GM12878 (cell line): ENCODE results near the gene KIAA1671. TPM values are rescaled to one million over a fixed set of nuclear protein-coding genes. Genes with fewer than 3 reads are reported as not detected.

Source experiments
- ATAC-seq: fragments of 200-7000 bp; cut with Tn5 transposase; 3 replicates; pipeline ENCODE4 v1.9.1; 2020; ENCODE audit warnings: mild to moderate bottlenecking, moderate library complexity
- BruUV-seq: library from RNA; stranded (reverse); fragments of 400-500 nt; replicated peaks from 2 replicates; lab custom pipeline; 2021; lab: Mats Ljungman, UMichigan
- CTCF ChIA-PET: fragments of 300-600 bp; sonication (Branson Sonifier 250); formaldehyde crosslinking; extraction: SDS; loops from one replicate; lab custom pipeline; 2021; ENCODE audit warnings: inconsistent platforms; lab: Yijun Ruan, JAX
- POLR2A ChIA-PET: fragments of 350-600 bp; formaldehyde crosslinking; extraction: SDS; loops from one replicate; lab custom pipeline; 2021; ENCODE audit warnings: inconsistent platforms; lab: Charles Lee
- RAD21 ChIA-PET: fragments of 300-600 bp; sonication (Branson Sonifier 250); formaldehyde crosslinking; loops from one replicate; lab custom pipeline; 2023; ENCODE audit warnings: antibody characterized with exemption; ENCODE audit not compliant: unreplicated experiment; lab: Charles Lee
- SMC1A ChIA-PET: fragments of 300-600 bp; sonication (Branson Sonifier 250); formaldehyde crosslinking; loops from one replicate; lab custom pipeline; 2023; ENCODE audit not compliant: unreplicated experiment, uncharacterized antibody; lab: Charles Lee
- DNase-seq: peaks from one replicate; pipeline ENCODE4 v3.0.0-alpha.2; 2011; ENCODE audit warnings: low read depth, low spot score
- FAIRE-seq: peaks from 3 replicates; lab custom pipeline; 2011; peaks lifted over from hg19 to GRCh38; lab: Jason Lieb, UNC
- H2AFZ ChIP-seq: 2 replicates; pipeline ENCODE4 v1.6.0; 2011; ENCODE audit warnings: low read depth, low read length, control low read depth; ENCODE audit not compliant: control insufficient read depth
- H3K27ac ChIP-seq: 2 replicates; pipeline ENCODE4 v1.5.1; 2011; ENCODE audit warnings: control low read depth; ENCODE audit not compliant: control insufficient read depth, insufficient read depth
- H3K27me3 ChIP-seq, 2 experiments: replicated peaks in 1 of 2; 2 replicates each; pipeline versions ENCODE4 v1.6.0 to v1.6.1; 2011; ENCODE audit warnings: low read length in 1 of 2; ENCODE audit not compliant: control insufficient read depth in 2 of 2, insufficient read depth in 2 of 2
- H3K36me3 ChIP-seq, 2 experiments: 2 replicates each; pipeline ENCODE4 v1.5.1; 2011; ENCODE audit warnings: low read length in 1 of 2; ENCODE audit not compliant: control insufficient read depth in 2 of 2, insufficient read depth in 2 of 2
- H3K4me1 ChIP-seq: 2 replicates; pipeline ENCODE4 v1.6.1; 2011; ENCODE audit warnings: mild to moderate bottlenecking, low read length, moderate library complexity, mixed read lengths; ENCODE audit not compliant: control insufficient read depth, insufficient read depth
- H3K4me2 ChIP-seq: 2 replicates; pipeline ENCODE4 v1.6.0; 2011; ENCODE audit warnings: control low read depth; ENCODE audit not compliant: control insufficient read depth, insufficient read depth
- H3K4me3 ChIP-seq: fragments of 200-600 bp; sonication (generic); 2 replicates; pipeline ENCODE4 v1.5.1; 2016
- H3K79me2 ChIP-seq: 2 replicates; pipeline ENCODE4 v1.6.0; 2011; ENCODE audit warnings: low read length; ENCODE audit not compliant: control insufficient read depth, insufficient read depth
- H3K9ac ChIP-seq: 2 replicates; pipeline ENCODE4 v1.8.0; 2011; ENCODE audit warnings: low read length, control low read depth, mixed read lengths; ENCODE audit not compliant: control insufficient read depth, insufficient read depth
- H3K9me3 ChIP-seq: replicated peaks from 3 replicates; pipeline ENCODE4 v1.5.1; 2011; ENCODE audit warnings: mild to moderate bottlenecking, low read length; ENCODE audit not compliant: control insufficient read depth, insufficient read depth
- H4K20me1 ChIP-seq: 2 replicates; pipeline ENCODE4 v1.6.0; 2011; ENCODE audit not compliant: control insufficient read depth, insufficient read depth
- ATF3 ChIP-seq: IDR thresholded peaks from 2 replicates; pipeline ENCODE4 v1.6.1; 2011; ENCODE audit warnings: low read depth, mild to moderate bottlenecking, low read length, moderate library complexity, borderline replicate concordance; ENCODE audit errors: extremely low read depth
- E2F4 ChIP-seq: IDR thresholded peaks from 2 replicates; pipeline ENCODE4 v1.6.1; 2012; ENCODE audit warnings: low read depth, low read length, improper control_type of control experiment
- E2F8 ChIP-seq: fragments of 450-650 bp; IDR thresholded peaks from 2 replicates; pipeline ENCODE4 v1.6.1; 2018; ENCODE audit warnings: mild to moderate bottlenecking, low read depth, moderate library complexity; ENCODE audit not compliant: partially characterized antibody
- HCFC1 ChIP-seq: fragments of 150-350 bp; IDR thresholded peaks from 2 replicates; pipeline ENCODE4 v1.6.1; 2014; ENCODE audit warnings: low read length
- HDGF ChIP-seq: fragments of 450-650 bp; IDR thresholded peaks from 2 replicates; pipeline ENCODE4 v1.6.1; 2016; ENCODE audit warnings: antibody characterized with exemption
- IKZF1 ChIP-seq: fragments of 450-650 bp; conservative IDR thresholded peaks from 2 replicates; pipeline ENCODE4 v1.6.1; 2017; ENCODE audit warnings: antibody characterized with exemption, mild to moderate bottlenecking
- NFYA ChIP-seq: IDR thresholded peaks from 2 replicates; pipeline ENCODE4 v1.6.1; 2011; ENCODE audit warnings: low read depth, mild to moderate bottlenecking, low read length, improper control_type of control experiment, borderline replicate concordance
- PKNOX1 ChIP-seq: fragments of 450-650 bp; IDR thresholded peaks from 2 replicates; pipeline ENCODE4 v1.6.1; 2016; ENCODE audit warnings: mild to moderate bottlenecking
- REST ChIP-seq: IDR thresholded peaks from 2 replicates; pipeline ENCODE4 v1.6.1; 2012; ENCODE audit warnings: mild to moderate bottlenecking, low read depth, low read length
- SMAD1 ChIP-seq: fragments of 450-650 bp; IDR thresholded peaks from 2 replicates; pipeline ENCODE4 v1.6.1; 2018; ENCODE audit warnings: mild to moderate bottlenecking, low read depth; ENCODE audit not compliant: partially characterized antibody
- SREBF1 ChIP-seq: IDR thresholded peaks from 2 replicates; pipeline ENCODE4 v1.6.1; 2012; ENCODE audit warnings: mild to moderate bottlenecking, low read length
- SRF ChIP-seq, 2 experiments: IDR thresholded peaks; 2 replicates each; pipeline ENCODE4 v1.6.1; 2011; ENCODE audit warnings: low read depth in 2 of 2, low read length in 2 of 2, mild to moderate bottlenecking in 1 of 2, moderate library complexity in 1 of 2
- YBX1 ChIP-seq: fragments of 450-650 bp; IDR thresholded peaks from 2 replicates; pipeline ENCODE4 v1.6.1; 2016; ENCODE audit warnings: antibody characterized with exemption
- ZZZ3 ChIP-seq: IDR thresholded peaks from 2 replicates; pipeline ENCODE4 v1.6.1; 2011; ENCODE audit warnings: low read depth; ENCODE audit not compliant: control insufficient read depth, insufficient read length
- WGBS: methylation state at CpG from one replicate; pipeline ENCODE4 v1.1.6; 2016; ENCODE audit warnings: low lambda C conversion rate; ENCODE audit not compliant: insufficient replicate concordance, insufficient coverage; ENCODE audit errors: missing lambda C conversion rate; 5-methylcytosine and 5-hydroxymethylcytosine counted together
- in situ Hi-C: fragments of 300-500 bp; cut with MboI; formaldehyde crosslinking; loops from 9 replicates; pipeline ENCODE4 v1.14.3; 2018; ENCODE audit warnings: mixed read lengths
- intact Hi-C: fragments of 100-400 bp; cut with micrococcal nuclease; formaldehyde crosslinking; loops from one replicate; pipeline ENCODE4 v1.14.2; 2022; ENCODE audit not compliant: unreplicated experiment
- polyA plus RNA-seq, 11 experiments: library from polyadenylated mRNA; depleted of rRNA in 4 of 11; unstranded in 6 of 11; stranded (reverse) in 5 of 11; fragments of >200 nt; fragmentation: Nextera tagmentation in 4 of 11; fragmentation: Illumina TruSeq in 1 of 11; extraction: Ambion mirVana in 4 of 11; extraction: Trizol in 1 of 11; gene quantifications; 1 replicate in 1 of 11; 2 replicates in 10 of 11; pipeline versions ENCODE4 v1.2.1 to v1.2.3, GENCODE V29; 2011 to 2016; ENCODE audit warnings: inconsistent platforms in 2 of 11, missing spikeins in 2 of 11, low read depth in 1 of 11
- total RNA-seq, 4 experiments: library from RNA; depleted of rRNA in 3 of 4; stranded (reverse); fragments of >200 nt in 3 of 4; fragmentation: Illumina TruSeq in 1 of 4; extraction: Trizol in 1 of 4; gene quantifications; 2 replicates each; pipeline versions ENCODE4 v1.2.1 to v1.2.3, GENCODE V29; 2013 to 2021

KIAA1671 gene
- total and polyA plus RNA-seq, 10 of the 15 experiments (the other 5 are each of a cell fraction or from before 2014, with no cell fraction given) = 0.05 to 2.7 (median 0.33) TPM

- ChIA-PET CTCF (interaction anchor here (3.2 kb wide), 1 partner anchor 97 kb away, joined by 24 read pairs; no protein-coding TSS in a partner anchor), SMC1A (no interaction called here), RAD21 (interaction anchor here (0.7 kb wide), 1 partner anchor 96 kb away, joined by 3 read pairs; no protein-coding TSS in a partner anchor), POLR2A (no interaction called here)
- Histone ChIP-seq H4K20me1 (no peaks in the 10 kb centered on the region), H3K27ac (no peak overlapping the region), H3K79me2 (no peaks in the 10 kb centered on the region), H3K4me2 (no peak overlapping the region), H3K4me1 (no peaks in the 10 kb centered on the region), H3K4me3 (no peak overlapping the region), H3K9ac (no peak overlapping the region), H3K27me3 (no peaks in the 10 kb centered on the region), H3K9me3 (no peaks in the 10 kb centered on the region), H2AFZ (no peak overlapping the region), H3K36me3 (no peaks in the 10 kb centered on the region)
- 40% methylated on average over 4 of the region's 4 CpGs for WGBS
- FAIRE-seq (no peak), ATAC-seq (no peak), DNase-seq (no peak)
- BruUV-seq = no TSS peak
- in situ Hi-C loops (loop anchor here (10.0 kb wide), 1 partner anchor 537 kb away; no protein-coding TSS in a partner anchor), intact Hi-C loops (loop anchor here (2.0 to 10.0 kb wide), 3 partner anchors 97 to 537 kb away; no protein-coding TSS in a partner anchor)
- TF ChIP-seq PKNOX1 = no peak
- no peak for TF ChIP-seq SRF (IDR thresholded peaks at IDR 0.05; ENCODE audit: low read depth in 2 of 2, low read length in 2 of 2)
- TF ChIP-seq HCFC1 = no peak
- TF ChIP-seq IKZF1 = no peak
- no peak for TF ChIP-seq HDGF
- TF ChIP-seq REST = no peak
- no peak for TF ChIP-seq NFYA
- no peak for TF ChIP-seq SMAD1
- TF ChIP-seq E2F8 = no peak
- TF ChIP-seq ATF3 = no peak
- TF ChIP-seq YBX1 = no peak
- no peak for TF ChIP-seq E2F4
- no peak for TF ChIP-seq SREBF1
- no peak for TF ChIP-seq ZZZ3
These were observed 285.0 kb downstream of the KIAA1671 start for GRCh38 chr22:25237503-25237902.
